HepG2 (cell line): ENCODE measurements around the gene IRF7. TPM values are rescaled to one million over a fixed set of nuclear protein-coding genes. Genes with fewer than 3 reads are reported as not detected.

Source experiments
- ATAC-seq: fragments of 200-7000 bp; cut with Tn5 transposase; 3 replicates; pipeline ENCODE4 v1.9.1; 2020; ENCODE audit warnings: mild to moderate bottlenecking, moderate library complexity
- BruUV-seq: library from RNA; stranded (reverse); fragments of 400-500 nt; replicated peaks from 2 replicates; lab custom pipeline; 2021; lab: Mats Ljungman, UMichigan
- CTCF ChIA-PET: fragments of 300-600 bp; formaldehyde crosslinking; extraction: SDS; loops from one replicate; lab custom pipeline; 2021; ENCODE audit warnings: low total read pairs, inconsistent platforms, low intra/inter-chr PET ratio; lab: Yijun Ruan, JAX
- POLR2A ChIA-PET: fragments of 350-600 bp; sonication (Branson Sonifier 250); formaldehyde crosslinking; loops from one replicate; lab custom pipeline; 2020; ENCODE audit warnings: antibody characterized with exemption, inconsistent platforms; lab: Yijun Ruan, JAX
- DNase-seq: peaks from one replicate; pipeline ENCODE4 v3.0.0-alpha.2; 2015; ENCODE audit warnings: low spot score
- FAIRE-seq: peaks from 3 replicates; lab custom pipeline; 2011; peaks lifted over from hg19 to GRCh38; lab: Jason Lieb, UNC
- H2AFZ ChIP-seq: one replicate; pipeline ENCODE4 v1.6.1; 2011; ENCODE audit warnings: low read length, inconsistent platforms
- H3K27ac ChIP-seq: fragments of 300-600 bp; 3 replicates; pipeline ENCODE4 v1.8.0; 2011; ENCODE audit warnings: mixed run types, mild to moderate bottlenecking, mixed read lengths, low read length, inconsistent platforms; ENCODE audit not compliant: insufficient read depth; ENCODE audit errors: extremely low read length
- H3K27me3 ChIP-seq, 2 experiments: fragments of 200-600 bp in 1 of 2; 2 replicates in 1 of 2; 3 replicates in 1 of 2; pipeline versions ENCODE4 v1.6.0 to v1.8.0; 2011; ENCODE audit warnings: low read length in 2 of 2, mild to moderate bottlenecking in 2 of 2, moderate library complexity in 2 of 2, inconsistent platforms in 1 of 2; ENCODE audit not compliant: insufficient read depth in 2 of 2, control insufficient read depth in 1 of 2
- H3K36me3 ChIP-seq, 2 experiments: fragments of 200-600 bp in 1 of 2; replicated peaks in 1 of 2; 2 replicates in 1 of 2; 3 replicates in 1 of 2; pipeline versions ENCODE4 v1.5.1 to v1.8.0; 2011; ENCODE audit warnings: low read length in 2 of 2, inconsistent platforms in 1 of 2; ENCODE audit not compliant: insufficient read depth in 2 of 2, control insufficient read depth in 1 of 2
- H3K4me1 ChIP-seq: 2 replicates; pipeline ENCODE4 v1.5.1; 2012; ENCODE audit warnings: low read length, inconsistent platforms; ENCODE audit not compliant: insufficient read depth
- H3K4me2 ChIP-seq: 2 replicates; pipeline ENCODE4 v1.6.0; 2011; ENCODE audit warnings: low read depth, low read length, inconsistent platforms
- H3K4me3 ChIP-seq, 3 experiments: fragments of 200-600 bp in 1 of 3; sonication (generic), shearing (Covaris generic) in 1 of 3; replicated peaks in 1 of 3; 2 replicates each; pipeline ENCODE4 v1.5.1; 2011 to 2016; ENCODE audit warnings: low read length in 3 of 3, inconsistent platforms in 2 of 3, low read depth in 2 of 3, mild to moderate bottlenecking in 2 of 3, control low read depth in 1 of 3, mixed read lengths in 1 of 3; ENCODE audit not compliant: insufficient read depth in 1 of 3
- H3K79me2 ChIP-seq: one replicate; pipeline ENCODE4 v1.6.1; 2011; ENCODE audit warnings: low read length, inconsistent platforms; ENCODE audit not compliant: insufficient read depth
- H3K9ac ChIP-seq: 2 replicates; pipeline ENCODE4 v1.6.0; 2011; ENCODE audit warnings: mild to moderate bottlenecking, low read depth, low read length, inconsistent platforms; ENCODE audit not compliant: insufficient read depth
- H3K9me3 ChIP-seq: 2 replicates; pipeline ENCODE4 v1.5.1; 2012; ENCODE audit warnings: mild to moderate bottlenecking, low read length
- H4K20me1 ChIP-seq: 2 replicates; pipeline ENCODE4 v1.6.0; 2011; ENCODE audit warnings: inconsistent platforms, mild to moderate bottlenecking, low read length, moderate library complexity; ENCODE audit not compliant: insufficient read depth
- AGO2 ChIP-seq: fragments of 200-400 bp; formaldehyde crosslinking; optimal IDR thresholded peaks from 2 replicates; pipeline ENCODE3; 2017; ENCODE audit warnings: mild to moderate bottlenecking, low read depth, low read length, moderate library complexity
- BCL6 ChIP-seq: IDR thresholded peaks from 2 replicates; pipeline ENCODE4 v1.6.1; 2016; ENCODE audit warnings: missing genetic modification reagents, missing compliant biosample characterization
- DNMT1 ChIP-seq: sonication (generic); formaldehyde crosslinking; IDR thresholded peaks from 2 replicates; pipeline ENCODE4 v1.5.1; 2020; ENCODE audit warnings: mild to moderate bottlenecking, missing genetic modification reagents
- HNRNPL ChIP-seq: fragments of 200-400 bp; formaldehyde crosslinking; IDR thresholded peaks from 2 replicates; pipeline ENCODE4 v1.6.1; 2017; ENCODE audit warnings: mild to moderate bottlenecking, low read depth, low read length
- KAT2B ChIP-seq: fragments of 150-350 bp; IDR thresholded peaks from 2 replicates; pipeline ENCODE4 v1.6.1; 2014; ENCODE audit warnings: low read depth, low read length, borderline replicate concordance
- KDM5B ChIP-seq: sonication (generic); formaldehyde crosslinking; IDR thresholded peaks from 2 replicates; pipeline ENCODE4 v1.4.0; 2020; ENCODE audit warnings: missing genetic modification reagents, mild to moderate bottlenecking, borderline replicate concordance
- NR2F1 ChIP-seq, 2 experiments: fragments of 450-650 bp in 1 of 2; formaldehyde crosslinking in 1 of 2; IDR thresholded peaks; 2 replicates each; pipeline versions ENCODE4 v1.5.0 to v1.6.1; 2016 to 2020; ENCODE audit warnings: mild to moderate bottlenecking in 1 of 2, missing compliant biosample characterization in 1 of 2, missing genetic modification reagents in 1 of 2, moderate library complexity in 1 of 2
- POLR2A ChIP-seq, 2 experiments: IDR thresholded peaks; 2 replicates each; pipeline ENCODE4 v1.6.1; 2011; ENCODE audit warnings: low read depth in 2 of 2, low read length in 2 of 2, mild to moderate bottlenecking in 1 of 2, moderate library complexity in 1 of 2; ENCODE audit not compliant: insufficient read depth in 1 of 2
- POLR2G ChIP-seq: fragments of 200-400 bp; formaldehyde crosslinking; IDR thresholded peaks from 2 replicates; pipeline ENCODE4 v1.6.1; 2018; ENCODE audit warnings: mild to moderate bottlenecking, low read depth, low read length, moderate library complexity
- RBM22 ChIP-seq: fragments of 200-400 bp; formaldehyde crosslinking; optimal IDR thresholded peaks from 2 replicates; pipeline ENCODE3; 2017; ENCODE audit warnings: mild to moderate bottlenecking, low read length, moderate library complexity
- RORA ChIP-seq: sonication (generic); formaldehyde crosslinking; IDR thresholded peaks from 2 replicates; pipeline ENCODE4 v1.5.0; 2020; ENCODE audit warnings: mild to moderate bottlenecking, missing genetic modification reagents, moderate library complexity
- ZKSCAN5 ChIP-seq: sonication (generic); formaldehyde crosslinking; IDR thresholded peaks from 2 replicates; pipeline ENCODE4 v1.5.1; 2020; ENCODE audit warnings: mild to moderate bottlenecking, missing genetic modification reagents
- WGBS: methylation state at CpG from one replicate; pipeline ENCODE4 v1.1.6; 2017; ENCODE audit warnings: low lambda C conversion rate; 5-methylcytosine and 5-hydroxymethylcytosine counted together
- in situ Hi-C: cut with HindIII; loops from 2 replicates; pipeline ENCODE4 v1.10.0; 2017; ENCODE audit warnings: low pct_unique_long_range_greater_than_20kb; ENCODE audit not compliant: extremely low pct_ligation_motif_present
- intact Hi-C: fragments of 100-400 bp; cut with micrococcal nuclease; formaldehyde crosslinking; loops from one replicate; pipeline ENCODE4 v1.10.0; 2022; ENCODE audit not compliant: unreplicated experiment
- polyA plus RNA-seq, 8 experiments: library from polyadenylated mRNA; depleted of rRNA in 3 of 8; stranded (reverse) in 7 of 8; unstranded in 1 of 8; fragments of >200 nt; fragmentation: Illumina TruSeq in 4 of 8; extraction: Trizol in 4 of 8; gene quantifications; 2 replicates each; pipeline versions ENCODE4 v1.2.1 to v1.2.3, GENCODE V29; 2011 to 2016; ENCODE audit warnings: low read depth in 4 of 8, missing spikeins in 1 of 8, mixed read lengths in 1 of 8; ENCODE audit not compliant: insufficient read depth in 1 of 8
- total RNA-seq, 5 experiments: library from RNA; depleted of rRNA; stranded (reverse); fragments of >200 nt; fragmentation: Illumina TruSeq; extraction: Trizol; gene quantifications; 2 replicates each; pipeline ENCODE4 v1.2.3, GENCODE V29; 2016; ENCODE audit warnings: low read depth in 1 of 5

The IRF7 gene
- total and polyA plus RNA-seq, 2 of the 13 experiments (the other 11 are each of a cell fraction or from before 2014, with no cell fraction given) = not detected

- no peak overlapping the region for H3K4me3 ChIP-seq
- H4K20me1 ChIP-seq = peaks cover 7% of the 10 kb centered on the region; the same call in 1 of the 2 replicates
- CTCF ChIA-PET = no interaction called here
- no peaks in the 10 kb centered on the region for H3K27me3 ChIP-seq
- H3K4me2 ChIP-seq = no peak overlapping the region
- intact Hi-C loops = no loop called here
- 100% methylated on average over 2 of the region's 13 CpGs for WGBS
- ATAC-seq = no peak
- no peak overlapping the region for H3K9ac ChIP-seq
- FAIRE-seq = no peak
- H3K79me2 ChIP-seq = no peaks in the 10 kb centered on the region
- no TSS peak for BruUV-seq
- no peak overlapping the region for H2AFZ ChIP-seq
- peaks cover 20% of the 10 kb centered on the region for H3K4me1 ChIP-seq
- POLR2A ChIA-PET = no interaction called here
- in situ Hi-C loops = loop anchor here (10.0 kb wide), 1 partner anchor 65 kb away; no protein-coding TSS in a partner anchor
- TF ChIP-seq POLR2A (IDR thresholded peaks at IDR 0.05; ENCODE audit: insufficient read depth in 1 of 2, low read depth in 2 of 2, low read length in 2 of 2) = 0 out of 4 replicates have a peak, but pooled peaks of 1 of the 2 experiments have one; percentile 5
- TF ChIP-seq RBM22 = peak; percentile 83
- TF ChIP-seq POLR2G = peak; percentile 52; the same call in 1 of the 2 replicates
- peak; percentile 82 for TF ChIP-seq AGO2
- no peak for TF ChIP-seq KAT2B
- DNase-seq = no peak
- peaks cover 0 to 12% of the 10 kb centered on the region in 2 experiments; a peak in 2 of 5 replicates for H3K36me3 ChIP-seq
- H3K9me3 ChIP-seq = no peaks in the 10 kb centered on the region
- H3K27ac ChIP-seq = no peak overlapping the region
These were observed 4.5 kb upstream of the IRF7 start for GRCh38 chr11:620201-620600.

- Histone ChIP-seq H3K9me3 (no peaks in the 10 kb centered on the region), H3K27me3 (no peaks in the 10 kb centered on the region), H3K4me1 (peaks cover 14% of the 10 kb centered on the region), H3K4me3 (no peak overlapping the region), H3K36me3 (peaks cover 0 to 12% of the 10 kb centered on the region in 2 experiments; a peak in 2 of 5 replicates), H2AFZ (no peak overlapping the region), H3K79me2 (no peaks in the 10 kb centered on the region), H4K20me1 (peaks cover 6% of the 10 kb centered on the region; the same call in 1 of the 2 replicates), H3K4me2 (no peak overlapping the region), H3K9ac (no peak overlapping the region), H3K27ac (no peak overlapping the region)
- no TSS peak for BruUV-seq
- 95% methylated on average over 6 of the region's 22 CpGs for WGBS
- intact Hi-C loops (loop anchor here (10.0 kb wide), 1 partner anchor 65 kb away; no protein-coding TSS in a partner anchor), in situ Hi-C loops (loop anchor here (10.0 kb wide), 1 partner anchor 65 kb away; no protein-coding TSS in a partner anchor)
- ChIA-PET POLR2A (no interaction called here), CTCF (no interaction called here)
- DNase-seq (no peak), FAIRE-seq (no peak), ATAC-seq (no peak)
- peak; percentile 63 for TF ChIP-seq AGO2
- no peak for TF ChIP-seq DNMT1 (CRISPR knock-in tag)
- TF ChIP-seq RORA (CRISPR knock-in tag) = no peak
- TF ChIP-seq ZKSCAN5 (CRISPR knock-in tag) = no peak
- no peak for TF ChIP-seq KDM5B (CRISPR knock-in tag)
- TF ChIP-seq HNRNPL = 0 out of 2 replicates have a peak, but pooled peaks have one; percentile 9
- no peak for TF ChIP-seq NR2F1 (CRISPR knock-in tag; IDR thresholded peaks at IDR 0.05)
- TF ChIP-seq BCL6 (CRISPR knock-in tag) = no peak
These were observed 3.9 kb upstream of the IRF7 start for GRCh38 chr11:619628-620050.
